Testis (tissue), 2 donors: ENCODE measurements around the gene FBXW5.

ENCODE experiments used
- CTCF ChIP-seq, 3 experiments: fragments of 450-650 bp in 2 of 3; fragments of 200-600 bp in 1 of 3; sonication (generic) in 1 of 3; IDR thresholded peaks; one replicate each; pipeline ENCODE4 v1.5.1; 2016 to 2019; ENCODE audit warnings: antibody characterized with exemption in 3 of 3, mild to moderate bottlenecking in 2 of 3, moderate library complexity in 1 of 3
- POLR2A ChIP-seq: fragments of 450-650 bp; IDR thresholded peaks from one replicate; pipeline ENCODE4 v1.6.1; 2017; ENCODE audit warnings: antibody characterized with exemption, mild to moderate bottlenecking, moderate library complexity

- TF ChIP-seq CTCF (IDR thresholded peaks at IDR 0.05) (no peak), POLR2A (no peak)
Observed at GRCh38 chr9:136964833-136965422, 20.4 kb upstream of the FBXW5 start.
